BJ (cell line): ENCODE results near the gene RFPL2. TPM values are rescaled to one million over a fixed set of nuclear protein-coding genes. Genes with fewer than 3 reads are reported as not detected.

Experiments
- CTCF ChIA-PET: fragments of 350-600 bp; formaldehyde crosslinking; extraction: SDS; loops from one replicate; lab custom pipeline; 2021; ENCODE audit warnings: antibody characterized with exemption, inconsistent platforms; lab: Yijun Ruan, JAX
- POLR2A ChIA-PET: fragments of 300-600 bp; sonication (Branson Sonifier 250); formaldehyde crosslinking; extraction: SDS; loops from one replicate; lab custom pipeline; 2021; ENCODE audit warnings: antibody characterized with exemption; lab: Charles Lee
- DNase-seq: peaks from one replicate; pipeline ENCODE4 v3.0.0-alpha.2; 2011; ENCODE audit warnings: low read depth
- H3K27me3 ChIP-seq: 2 replicates; pipeline ENCODE4 v1.6.0; 2011; ENCODE audit warnings: low read length; ENCODE audit not compliant: control insufficient read depth, insufficient read depth
- H3K36me3 ChIP-seq: 2 replicates; pipeline ENCODE4 v1.5.1; 2011; ENCODE audit warnings: low read length; ENCODE audit not compliant: control insufficient read depth, insufficient read depth
- H3K4me3 ChIP-seq: 2 replicates; pipeline ENCODE4 v1.5.1; 2011; ENCODE audit warnings: low read depth, mild to moderate bottlenecking, control low read depth, low read length
- CTCF ChIP-seq: IDR thresholded peaks from 2 replicates; pipeline ENCODE4 v1.5.1; 2011; ENCODE audit warnings: low read depth, mild to moderate bottlenecking, control low read depth, inconsistent platforms, low read length, moderate library complexity; ENCODE audit not compliant: insufficient read depth
- polyA plus RNA-seq: library from polyadenylated mRNA; depleted of rRNA; stranded (reverse); fragments of >200 nt; gene quantifications from 2 replicates; pipeline ENCODE4 v1.2.3, GENCODE V29; 2011

Gene RFPL2
- polyA plus RNA-seq, 1 experiment, result not detected

- POLR2A ChIA-PET, result no interaction called here
- TF ChIP-seq CTCF, result no peak
- Histone ChIP-seq H3K36me3 (no peaks in the 10 kb centered on the region), H3K4me3 (no peak overlapping the region), H3K27me3 (no peaks in the 10 kb centered on the region; the same call in 1 of the 2 replicates)
- no peak for DNase-seq
- CTCF ChIA-PET, result interaction anchor here (0.9 kb wide), 1 partner anchor 22 kb away, joined by 3 read pairs; no protein-coding TSS in a partner anchor
Measured at GRCh38 chr22:32244547-32244946, 39.7 kb upstream of the RFPL2 start.

- ChIA-PET CTCF (interaction anchor here (1.1 kb wide), 1 partner anchor 25 kb away, joined by 3 read pairs; no protein-coding TSS in a partner anchor), POLR2A (no interaction called here)
- DNase-seq, result no peak
- TF ChIP-seq CTCF, result no peak
- Histone ChIP-seq H3K36me3 (no peaks in the 10 kb centered on the region), H3K27me3 (no peaks in the 10 kb centered on the region), H3K4me3 (no peak overlapping the region)
Measured at GRCh38 chr22:32240461-32240860, 35.6 kb upstream of the RFPL2 start.

GRCh38 chr22:32237906-32238305 lies 33.0 kb upstream of the RFPL2 start:
- Histone ChIP-seq H3K4me3 (no peak overlapping the region), H3K36me3 (no peaks in the 10 kb centered on the region), H3K27me3 (no peaks in the 10 kb centered on the region)
- TF ChIP-seq CTCF, result no peak
- DNase-seq, result no peak
- CTCF ChIA-PET, result interaction anchor here (0.5 kb wide), 1 partner anchor 153 kb away, joined by 5 read pairs; no protein-coding TSS in a partner anchor
- POLR2A ChIA-PET, result no interaction called here

GRCh38 chr22:32236970-32237369 lies 32.1 kb upstream of the RFPL2 start:
- ChIA-PET CTCF (no interaction called here), POLR2A (no interaction called here)
- no peak for TF ChIP-seq CTCF
- Histone ChIP-seq H3K4me3 (no peak overlapping the region), H3K27me3 (no peaks in the 10 kb centered on the region), H3K36me3 (no peaks in the 10 kb centered on the region)
- DNase-seq, result no peak

GRCh38 chr22:32233091-32233490 lies 28.2 kb upstream of the RFPL2 start:
- no peak for DNase-seq
- POLR2A ChIA-PET, result no interaction called here
- Histone ChIP-seq H3K36me3 (no peaks in the 10 kb centered on the region), H3K27me3 (no peaks in the 10 kb centered on the region; the same call in 1 of the 2 replicates), H3K4me3 (no peak overlapping the region)
- no peak for TF ChIP-seq CTCF
- CTCF ChIA-PET, result no interaction called here
